ENCODE results near the gene CXCR1. TPM values are rescaled to one million over a fixed set of nuclear protein-coding genes. Genes with fewer than 3 reads are reported as not detected.

The CXCR1 gene
- total RNA-seq, 1 donor from 2014 or later: not detected

- Histone ChIP-seq H3K27me3 (ENCODE audit: insufficient read depth, low read length) (peaks cover 20% of the 10 kb centered on the region), H3K4me2 (ENCODE audit: low read length) (no peak overlapping the region), H3K4me3 (ENCODE audit: insufficient read depth, low read depth, low read length) (no peak overlapping the region), H3K79me2 (ENCODE audit: insufficient read depth, low read length) (no peaks in the 10 kb centered on the region), H3K27ac (ENCODE audit: low read depth, low read length) (peak overlapping the region; percentile 26), H3K9me3 (ENCODE audit: insufficient read depth, low read depth, low read length) (no peaks in the 10 kb centered on the region), H2AFZ (ENCODE audit: low read depth, low read length) (no peak overlapping the region), H3K36me3 (ENCODE audit: insufficient read depth, low read length) (no peaks in the 10 kb centered on the region), H3K9ac (ENCODE audit: low read length) (no peak overlapping the region), H4K20me1 (ENCODE audit: insufficient read depth, low read length) (no peaks in the 10 kb centered on the region), H3K4me1 (ENCODE audit: insufficient read depth, low read length) (no peaks in the 10 kb centered on the region)
- Mint-ChIP-seq H3K27me3 (ENCODE audit: low read depth, unreplicated experiment) (peaks cover 40% of the 10 kb centered on the region), H3K27ac (ENCODE audit: unreplicated experiment) (no peak overlapping the region), H3K36me3 (ENCODE audit: low read depth, unreplicated experiment) (no peaks in the 10 kb centered on the region), H3K9me3 (ENCODE audit: unreplicated experiment) (no peaks in the 10 kb centered on the region), H3K4me3 (ENCODE audit: unreplicated experiment) (no peak overlapping the region), H3K4me1 (ENCODE audit: low read depth, unreplicated experiment) (peaks cover 13% of the 10 kb centered on the region)
- FAIRE-seq (no peak), DNase-seq (ENCODE audit: low read depth) (peak; percentile 30)
- no peak for TF ChIP-seq EZH2 (IDR thresholded peaks at IDR 0.05; ENCODE audit: insufficient read depth, low read length)
- TF ChIP-seq CTCF (IDR thresholded peaks at IDR 0.05; ENCODE audit: insufficient read depth, low read depth, low read length): no peak
Observed at GRCh38 chr2:218129458-218130135, 37.2 kb downstream of the CXCR1 start.

GRCh38 chr2:218128781-218129457 lies 37.8 kb downstream of the CXCR1 start:
- DNase-seq (ENCODE audit: low read depth) (no peak), FAIRE-seq (no peak)
- H3K9ac ChIP-seq (ENCODE audit: low read length): no peak overlapping the region
- peaks cover 13% of the 10 kb centered on the region for H3K4me1 Mint-ChIP-seq (ENCODE audit: low read depth, unreplicated experiment)
- H3K36me3 ChIP-seq (ENCODE audit: insufficient read depth, low read length): no peaks in the 10 kb centered on the region
- TF ChIP-seq CTCF (IDR thresholded peaks at IDR 0.05; ENCODE audit: insufficient read depth, low read depth, low read length) (no peak), EZH2 (IDR thresholded peaks at IDR 0.05; ENCODE audit: insufficient read depth, low read length) (no peak)
- H3K27ac Mint-ChIP-seq (ENCODE audit: unreplicated experiment): no peak overlapping the region
- H3K27me3 ChIP-seq (ENCODE audit: insufficient read depth, low read length): peaks cover 24% of the 10 kb centered on the region
- H3K9me3 Mint-ChIP-seq (ENCODE audit: unreplicated experiment): no peaks in the 10 kb centered on the region
- H3K4me1 ChIP-seq (ENCODE audit: insufficient read depth, low read length): no peaks in the 10 kb centered on the region
- no peaks in the 10 kb centered on the region for H4K20me1 ChIP-seq (ENCODE audit: insufficient read depth, low read length)
- no peak overlapping the region for H3K4me3 Mint-ChIP-seq (ENCODE audit: unreplicated experiment)
- no peaks in the 10 kb centered on the region for H3K79me2 ChIP-seq (ENCODE audit: insufficient read depth, low read length)
- no peak overlapping the region for H3K4me3 ChIP-seq (ENCODE audit: insufficient read depth, low read depth, low read length)
- no peaks in the 10 kb centered on the region for H3K36me3 Mint-ChIP-seq (ENCODE audit: low read depth, unreplicated experiment)
- no peak overlapping the region for H3K4me2 ChIP-seq (ENCODE audit: low read length)
- H3K9me3 ChIP-seq (ENCODE audit: insufficient read depth, low read depth, low read length): no peaks in the 10 kb centered on the region
- no peak overlapping the region for H2AFZ ChIP-seq (ENCODE audit: low read depth, low read length)
- peaks cover 39% of the 10 kb centered on the region for H3K27me3 Mint-ChIP-seq (ENCODE audit: low read depth, unreplicated experiment)
- H3K27ac ChIP-seq (ENCODE audit: low read depth, low read length): peak overlapping the region; percentile 26

Measured in astrocyte (in vitro differentiated cells and primary cell).